NCI-H748 (cell line): ENCODE measurements around the gene ZNF365.
"Not testable (repeated sequence)": the region's sequence is repeated elsewhere in the genome, so short reads cannot be mapped to it uniquely, and the experiment has no call there.

Experiments used
- DNase-seq: peaks from one replicate; lab custom pipeline; 2025; ENCODE audit not compliant: unreplicated experiment; lab: John Stamatoyannopoulos, UW

Gene ZNF365

DNA sequence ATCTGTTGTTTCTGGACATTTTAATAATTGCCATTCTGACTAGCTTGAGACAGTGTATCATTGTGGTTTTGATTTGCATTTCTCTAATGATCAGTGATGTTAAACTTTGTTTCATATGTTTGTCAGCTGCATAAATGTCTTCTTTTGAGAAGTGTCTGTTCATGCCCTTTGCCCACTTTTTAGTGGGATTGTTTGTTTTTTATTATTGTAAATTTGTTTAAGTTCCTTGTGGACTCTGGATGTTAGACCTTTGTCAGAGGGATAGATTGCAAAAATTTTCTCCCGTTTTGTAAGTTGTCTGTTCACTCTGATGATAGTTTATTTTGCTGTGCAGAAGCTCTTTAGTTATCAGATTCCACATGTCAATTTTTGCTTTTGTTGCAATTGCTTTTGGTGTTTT, 36.8 kb downstream of the ZNF365 start:
- not testable (repeated sequence) for DNase-seq

DNA sequence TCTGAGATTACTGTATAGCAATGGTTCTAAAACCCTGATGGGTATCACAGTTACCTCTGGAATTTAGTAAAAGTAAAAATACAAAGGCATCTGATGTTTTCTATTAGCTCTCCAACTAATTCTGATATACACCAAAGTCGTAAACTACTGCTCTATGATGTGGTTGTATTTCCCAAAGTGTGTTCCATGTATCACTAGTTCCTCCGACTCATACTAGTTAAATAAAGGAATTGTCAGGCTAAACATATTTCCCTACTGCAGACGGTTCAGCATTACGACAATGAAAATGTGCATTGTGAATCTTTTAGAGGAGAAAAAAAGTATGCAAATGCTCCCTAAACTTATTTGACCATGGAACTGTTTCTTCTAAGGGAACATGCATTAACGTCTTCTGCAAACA, 38.9 kb downstream of the ZNF365 start:
- no peak for DNase-seq

- DNase-seq, result no peak
Observed at GRCh38 chr10:62413652-62414051, 39.5 kb downstream of the ZNF365 start.

DNA sequence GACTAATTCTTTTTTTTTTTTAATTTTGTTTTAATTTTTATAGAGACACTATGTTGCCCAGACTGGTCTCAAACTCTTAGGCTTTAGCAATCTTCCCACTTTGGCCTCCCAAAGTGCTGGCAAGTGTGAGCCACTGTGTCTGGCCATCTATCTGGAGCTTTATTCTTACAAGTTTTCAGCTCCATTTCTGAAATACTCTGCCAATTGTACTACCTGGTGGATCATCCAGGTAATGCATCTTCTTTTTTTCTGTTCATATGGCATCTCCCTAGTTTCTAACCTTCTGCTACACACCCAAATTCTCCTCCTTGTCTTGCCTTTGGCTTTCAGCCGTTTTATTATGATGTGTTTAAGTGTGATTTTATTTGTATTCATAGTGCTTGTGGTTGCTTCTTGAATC, 40.2 kb downstream of the ZNF365 start:
- DNase-seq, result no peak

DNA sequence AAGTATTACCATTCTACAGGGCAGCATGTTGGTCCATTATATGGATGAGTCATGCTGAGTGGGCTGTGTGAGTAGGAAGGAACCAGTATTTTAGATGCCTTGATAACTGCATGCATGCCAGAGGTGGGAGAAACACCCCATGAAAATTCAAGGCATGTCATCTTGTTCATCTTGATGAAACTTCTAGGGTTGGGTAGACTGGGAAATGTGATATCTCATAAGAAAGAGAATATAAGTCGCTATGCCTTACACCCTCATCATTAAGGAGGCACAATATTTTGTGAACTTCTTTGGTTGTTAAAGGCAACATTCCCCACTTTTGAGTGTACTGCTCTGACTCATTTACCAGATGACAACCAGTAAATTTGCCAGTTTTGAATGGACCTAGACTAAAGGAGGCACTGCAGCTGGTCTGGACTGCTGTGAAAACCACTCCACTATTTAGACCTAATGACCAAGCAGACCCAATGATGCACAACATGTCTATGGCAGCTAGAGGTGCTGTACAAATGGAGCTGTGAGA, 48.0 kb downstream of the ZNF365 start:
- DNase-seq, result no peak

DNA sequence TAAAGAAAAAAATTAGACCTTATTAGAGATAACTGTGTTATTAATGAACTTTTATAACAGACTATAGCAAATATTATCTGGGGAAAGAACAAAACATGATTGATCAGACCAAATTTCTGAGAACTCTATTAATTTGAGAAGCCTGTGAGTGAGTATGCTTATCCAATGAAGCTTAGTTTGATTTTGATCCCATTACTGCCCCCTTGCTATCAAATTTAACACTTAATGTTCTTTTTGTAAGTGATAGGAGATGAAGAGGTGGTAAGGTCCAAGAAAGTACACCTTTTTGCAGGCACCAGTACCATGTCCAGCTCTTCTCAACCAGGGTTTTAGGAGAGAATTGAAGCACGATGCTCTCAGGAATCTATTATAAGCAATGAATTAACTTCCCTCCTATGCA, 49.9 kb downstream of the ZNF365 start:
- DNase-seq, result peak; percentile 9

DNA sequence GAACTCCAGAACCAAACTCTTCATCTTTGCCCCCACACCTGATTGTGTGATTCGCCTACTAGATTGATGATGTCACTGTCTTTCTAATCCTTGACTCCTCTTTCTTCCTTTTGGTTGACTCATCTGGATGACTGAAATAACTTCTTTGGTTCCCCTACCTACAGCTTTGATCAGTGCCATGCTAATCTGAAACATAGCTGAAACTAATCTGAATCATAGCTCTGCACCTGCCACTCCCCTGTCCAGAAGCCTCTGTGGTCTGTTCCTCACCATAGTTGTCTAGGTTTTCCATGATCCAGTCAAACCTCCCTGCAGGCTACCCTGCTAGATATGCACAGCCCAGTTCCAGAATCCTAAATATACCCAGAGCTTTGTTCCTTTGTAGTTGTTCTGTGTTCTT, 51.9 kb downstream of the ZNF365 start:
- DNase-seq, result no peak

- DNase-seq, result no peak
Observed at GRCh38 chr10:62426600-62426999, 52.4 kb downstream of the ZNF365 start.

DNA sequence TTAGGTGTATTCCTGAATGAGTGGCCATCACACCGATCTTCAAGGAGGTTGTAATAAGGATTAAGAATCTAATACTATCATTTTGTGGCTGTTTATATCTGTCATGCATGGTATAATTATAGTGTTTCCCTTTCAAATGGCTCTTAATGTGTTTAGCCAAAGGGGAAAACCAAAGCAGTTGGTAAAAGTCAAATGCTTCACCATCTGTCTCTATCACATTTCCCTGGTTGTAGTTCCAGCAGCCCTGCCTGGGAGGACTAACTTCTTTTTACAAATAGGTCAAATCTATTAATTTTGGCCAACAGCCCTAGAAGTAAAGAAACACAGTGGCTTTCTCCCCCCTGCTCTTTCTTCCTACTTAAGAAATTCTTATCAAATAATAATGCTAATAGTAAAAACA, 56.7 kb downstream of the ZNF365 start:
- DNase-seq, result peak; percentile 2

GRCh38 chr10:62433181-62433692, 59.1 kb downstream of the ZNF365 start:
- DNase-seq, result no peak

- DNase-seq, result no peak
Observed at GRCh38 chr10:62433901-62434300, 59.7 kb downstream of the ZNF365 start.

- peak; percentile 52 for DNase-seq
Observed at GRCh38 chr10:62437696-62438095, 63.5 kb downstream of the ZNF365 start.

GRCh38 chr10:62442006-62442405, 67.8 kb downstream of the ZNF365 start:
- DNase-seq, result no peak

GRCh38 chr10:62442894-62443669, 68.9 kb downstream of the ZNF365 start:
- DNase-seq, result no peak

DNA sequence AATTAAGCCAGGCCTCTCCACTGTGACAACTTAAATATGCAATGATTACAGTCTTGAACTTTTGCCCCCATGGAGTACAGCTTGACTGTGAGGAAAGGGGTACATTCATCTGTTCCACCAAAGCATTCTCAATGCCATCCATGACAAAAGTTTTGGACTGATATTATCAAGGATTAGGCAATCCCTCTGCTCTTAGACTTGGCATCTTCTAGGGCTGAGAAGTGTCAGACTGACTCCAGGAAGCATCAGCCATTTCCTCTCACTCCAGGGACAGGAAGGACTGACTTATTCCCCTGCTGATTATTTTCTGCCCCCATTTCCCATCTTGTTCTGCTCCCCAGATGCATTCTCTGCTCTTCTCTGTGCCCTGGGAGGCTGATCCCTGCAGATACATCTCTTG, 69.7 kb downstream of the ZNF365 start:
- DNase-seq, result no peak

GRCh38 chr10:62446627-62447026, 72.5 kb downstream of the ZNF365 start:
- no peak for DNase-seq

DNA sequence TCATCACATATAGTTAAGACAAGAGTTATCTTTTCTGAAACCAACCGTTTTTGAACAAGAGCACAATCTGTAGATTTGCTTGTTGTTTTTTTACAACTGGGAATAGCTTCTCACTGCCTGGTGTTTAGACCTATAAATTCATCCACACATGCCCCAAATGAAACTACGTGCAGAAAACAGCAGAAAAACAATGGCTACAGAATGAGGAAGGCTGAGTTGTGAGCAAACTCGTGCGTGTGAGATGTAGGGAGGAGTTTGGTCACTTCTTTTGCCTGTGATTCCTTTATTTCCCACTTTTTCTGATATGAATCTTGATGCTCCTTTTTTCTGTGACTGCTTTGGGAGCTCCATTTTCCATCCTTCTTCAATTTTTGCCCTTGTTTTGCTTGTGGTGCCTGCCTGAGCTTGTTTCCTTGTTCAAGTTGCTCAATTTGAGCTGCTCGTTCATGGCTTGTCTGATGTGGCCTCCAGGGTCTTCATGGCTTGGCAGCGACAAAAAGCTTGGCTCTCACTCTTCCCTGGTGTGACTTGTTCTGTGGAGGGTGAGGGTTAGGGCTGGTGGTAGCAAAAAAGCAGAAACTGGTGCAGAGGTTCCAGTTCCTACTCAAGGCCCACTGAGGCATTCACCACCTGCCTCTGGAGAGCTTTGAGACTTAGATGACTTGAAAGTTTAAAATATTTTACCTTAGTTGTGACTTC, 76.9 kb downstream of the ZNF365 start:
- DNase-seq, result no peak

GRCh38 chr10:62451611-62451975, 77.4 kb downstream of the ZNF365 start:
- DNase-seq, result no peak
